ENCODE results near the gene SCARB1. TPM values are rescaled to one million over a fixed set of nuclear protein-coding genes. Genes with fewer than 3 reads are reported as not detected.

Gene SCARB1
- total and polyA plus RNA-seq, 9 of the 15 experiments (the other 6 are each of a cell fraction or from before 2014, with no cell fraction given), result 0.56 to 157 (median 52.8) TPM

DNA sequence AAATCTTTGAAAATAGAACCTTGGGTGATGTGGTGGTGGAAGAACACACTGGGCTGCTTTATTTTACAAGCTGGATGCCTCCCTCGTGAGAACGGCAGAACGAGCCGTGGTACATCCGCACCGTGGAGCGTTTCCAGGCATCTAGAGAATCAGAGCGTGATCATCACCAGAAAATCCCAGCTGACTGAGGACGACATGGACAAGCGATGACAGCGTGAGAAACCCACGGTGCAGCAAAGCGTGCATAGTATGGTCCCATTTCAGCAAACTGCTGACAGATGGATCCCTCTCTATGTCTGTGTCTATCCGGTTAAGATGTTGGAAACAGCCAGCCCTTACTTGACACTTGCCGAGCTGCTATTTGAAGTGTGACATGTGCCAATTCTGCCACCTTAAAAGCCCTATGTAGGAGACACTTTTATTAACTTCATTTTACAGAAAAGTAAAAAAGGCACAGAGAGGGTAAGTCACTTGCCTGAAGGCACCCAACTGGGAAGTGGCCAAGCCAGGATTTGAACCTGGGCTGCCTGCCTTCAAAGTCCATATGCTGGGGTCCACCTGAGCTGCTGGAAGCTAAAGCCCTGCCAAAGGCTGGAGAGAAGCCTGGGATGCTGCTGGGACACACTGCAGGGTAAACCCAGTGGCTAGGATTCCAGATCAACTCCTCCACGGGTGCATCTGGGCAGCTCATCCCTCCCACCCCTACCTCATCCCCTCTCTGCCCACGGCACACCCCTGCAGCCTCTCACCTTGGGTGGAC lies 14.9 kb downstream of the SCARB1 start:
- Histone ChIP-seq H3K27ac (ENCODE audit: extremely low read depth, low read depth, low read length) (no peak overlapping the region), H3K4me1 (replicated peaks in 1 of 2; ENCODE audit: control insufficient read depth in 2 of 2, insufficient read depth in 2 of 2, low read length in 2 of 2) (peaks cover 0 to 8% of the 10 kb centered on the region in 2 experiments; a peak in 3 of 5 replicates), H2AFZ (ENCODE audit: low read depth, low read length) (no peak overlapping the region), H4K20me1 (replicated peaks; ENCODE audit: control insufficient read depth, insufficient read depth, low read length) (peaks cover 22% of the 10 kb centered on the region), H3K27me3 (ENCODE audit: control insufficient read depth in 2 of 2, insufficient read depth in 2 of 2, low read length in 2 of 2) (no peaks in the 10 kb centered on the region), H3K9me3 (replicated peaks; ENCODE audit: control insufficient read depth, insufficient read depth, low read depth, low read length) (no peaks in the 10 kb centered on the region), H3K4me2 (ENCODE audit: insufficient read depth, low read length) (no peak overlapping the region), H3K4me3 (no peak overlapping the region), H3K9me1 (ENCODE audit: control insufficient read depth, insufficient read depth, low read length) (no peaks in the 10 kb centered on the region), H3K9ac (ENCODE audit: insufficient read depth in 1 of 2, low read depth in 2 of 2, low read length in 2 of 2) (no peak overlapping the region), H3K79me2 (ENCODE audit: control insufficient read depth, insufficient read depth, low read length) (peaks cover 77% of the 10 kb centered on the region), H3K36me3 (ENCODE audit: control insufficient read depth, insufficient read depth, low read length) (peaks cover 74% of the 10 kb centered on the region; the same call in 2 of the 3 replicates)
- intact Hi-C loops (cut with micrococcal nuclease), result no loop called here
- in situ Hi-C loops (cut with MboI), result no loop called here
- ATAC-seq, result no peak
- no peak for DNase-seq (ENCODE audit: extremely low read depth in 1 of 4, low spot score in 3 of 4)
- BruUV-seq (replicated peaks), result no TSS peak
- POLR2A ChIA-PET, result interaction anchor here (1.0 kb wide), 1 partner anchor 62 kb away, joined by 3 read pairs; no protein-coding TSS in a partner anchor
- FAIRE-seq, result no peak
- WGBS (ENCODE audit: insufficient coverage, low coverage, missing lambda C conversion rate), result 92% methylated on average over 16 of the region's 17 CpGs
- CTCF ChIA-PET (ENCODE audit: low intra/inter-chr PET ratio), result interaction anchor here (0.7 kb wide), 1 partner anchor 101 kb away, joined by 5 read pairs; no protein-coding TSS in a partner anchor
- no peak for TF ChIP-seq ZNF589 (CRISPR knock-in tag; IDR thresholded peaks at IDR 0.05; ENCODE audit: low read depth)
- no peak for TF ChIP-seq FIP1L1 (IDR thresholded peaks at IDR 0.05; ENCODE audit: low read depth, low read length, poor library complexity, severe bottlenecking)
- no peak for TF ChIP-seq RCOR1 (IDR thresholded peaks at IDR 0.05; ENCODE audit: borderline replicate concordance in 1 of 2, low read depth in 2 of 2, low read length in 2 of 2)
- TF ChIP-seq PRMT5 (CRISPR knock-in tag; IDR thresholded peaks at IDR 0.05), result no peak
- no peak for TF ChIP-seq SETDB1 (IDR thresholded peaks at IDR 0.05; ENCODE audit: low read length)
- TF ChIP-seq JUN (IDR thresholded peaks at IDR 0.05; ENCODE audit: borderline replicate concordance, low read depth, low read length), result no peak
- TF ChIP-seq JUN (CRISPR knock-in tag; IDR thresholded peaks at IDR 0.05; ENCODE audit: borderline replicate concordance), result no peak
- no peak for TF ChIP-seq IFI16 (CRISPR knock-in tag; IDR thresholded peaks at IDR 0.05)
- no peak for TF ChIP-seq ZNF23 (CRISPR knock-in tag; IDR thresholded peaks at IDR 0.05)
- TF ChIP-seq MCM3 (IDR thresholded peaks at IDR 0.05), result no peak
- no peak for TF ChIP-seq MYBL2 (IDR thresholded peaks at IDR 0.05; ENCODE audit: low read depth)
- no peak for TF ChIP-seq MYBL2 (CRISPR knock-in tag; IDR thresholded peaks at IDR 0.05; ENCODE audit: borderline replicate concordance)
- no peak for TF ChIP-seq ZFP1 (CRISPR knock-in tag; IDR thresholded peaks at IDR 0.05)
- no peak for TF ChIP-seq NUFIP1 (IDR thresholded peaks at IDR 0.05; ENCODE audit: partially characterized antibody)
